Endodermal cell (in vitro differentiated cells): Measurements from ENCODE around the gene SPATA21. TPM values are rescaled to one million over a fixed set of nuclear protein-coding genes. Genes with fewer than 3 reads are reported as not detected.

ENCODE experiments used
- DNase-seq: peaks from one replicate; pipeline ENCODE4 v3.0.0-alpha.2; 2017
- H3K27ac ChIP-seq: 2 replicates; pipeline ENCODE4 v1.5.1; 2013; ENCODE audit warnings: mild to moderate bottlenecking, low read depth, low read length, moderate library complexity
- H3K27me3 ChIP-seq: 2 replicates; pipeline ENCODE4 v1.6.1; 2013; ENCODE audit warnings: mild to moderate bottlenecking, low read length, moderate library complexity; ENCODE audit not compliant: insufficient read depth, control insufficient read depth, poor library complexity, severe bottlenecking
- H3K36me3 ChIP-seq: 2 replicates; pipeline ENCODE4 v1.7.0; 2013; ENCODE audit warnings: mild to moderate bottlenecking, low read length, moderate library complexity; ENCODE audit not compliant: control insufficient read depth, insufficient read depth
- H3K4me1 ChIP-seq: one replicate; pipeline ENCODE4 v1.7.0; 2013; ENCODE audit warnings: low read length; ENCODE audit not compliant: control insufficient read depth, insufficient read depth
- H3K4me3 ChIP-seq: 2 replicates; pipeline ENCODE4 v1.5.1; 2013; ENCODE audit warnings: mild to moderate bottlenecking, low read length, moderate library complexity
- H3K9ac ChIP-seq: 2 replicates; pipeline ENCODE4 v1.6.1; 2013; ENCODE audit warnings: mild to moderate bottlenecking, low read length, moderate library complexity; ENCODE audit not compliant: poor library complexity, severe bottlenecking; ENCODE audit errors: extremely low read depth
- H3K9me3 ChIP-seq: 2 replicates; pipeline ENCODE4 v1.6.1; 2013; ENCODE audit warnings: mild to moderate bottlenecking, low read length, moderate library complexity; ENCODE audit not compliant: control insufficient read depth
- H3K27ac Mint-ChIP-seq: 2 replicates; pipeline ENCODE4 v1.8.0; 2020; ENCODE audit warnings: mixed read lengths
- H3K27me3 Mint-ChIP-seq: 2 replicates; pipeline ENCODE4 v1.8.0; 2021; ENCODE audit warnings: mild to moderate bottlenecking, mixed read lengths; ENCODE audit not compliant: insufficient read depth
- H3K36me3 Mint-ChIP-seq: 2 replicates; pipeline ENCODE4 v1.8.0; 2020; ENCODE audit warnings: low read depth, mixed read lengths
- H3K4me1 Mint-ChIP-seq: 2 replicates; pipeline ENCODE4 v1.8.0; 2020; ENCODE audit warnings: mixed read lengths
- H3K4me3 Mint-ChIP-seq: 2 replicates; pipeline ENCODE4 v1.8.0; 2020; ENCODE audit warnings: mild to moderate bottlenecking, moderate library complexity, mixed read lengths
- H3K9me3 Mint-ChIP-seq: 2 replicates; pipeline ENCODE4 v1.8.0; 2020; ENCODE audit warnings: mild to moderate bottlenecking, mixed read lengths
- CTCF ChIP-seq: fragments of 200-600 bp; sonication (generic); conservative IDR thresholded peaks from 2 replicates; pipeline ENCODE4 v1.5.0; 2021; ENCODE audit warnings: antibody characterized with exemption, mild to moderate bottlenecking
- WGBS, 2 experiments: methylation state at CpG; one replicate each; pipeline versions ENCODE4 v1.1.5 to v1.1.7; 2013; ENCODE audit warnings: missing lambda C conversion rate in 2 of 2, mixed read lengths in 1 of 2; ENCODE audit not compliant: insufficient coverage in 1 of 2, insufficient read length in 1 of 2; 5-methylcytosine and 5-hydroxymethylcytosine counted together
- total RNA-seq, 2 donors: library from RNA; stranded (reverse); fragmentation: NEBNext Ultra II Directional in 1 of 2; extraction: Animal tissue kit (Norgen Biotek cat#: 25700) in 1 of 2; gene quantifications; 2 replicates in 1 of 2; 3 replicates in 1 of 2; pipeline ENCODE4 v1.2.1, GENCODE V29; 2021

SPATA21 gene
- total RNA-seq, 2 donors from 2014 or later, result not detected

- H3K4me1 ChIP-seq, result no peaks in the 10 kb centered on the region
- H3K27me3 ChIP-seq, result no peaks in the 10 kb centered on the region
- 93 to 100% methylated on average over 1 to 2 of the region's 2 CpGs for WGBS, 2 experiments
- H3K27ac ChIP-seq, result no peak overlapping the region
- H3K4me3 Mint-ChIP-seq, result no peak overlapping the region
- H3K9me3 ChIP-seq, result no peaks in the 10 kb centered on the region
- no peaks in the 10 kb centered on the region for H3K27me3 Mint-ChIP-seq
- H3K4me1 Mint-ChIP-seq, result peaks cover 10% of the 10 kb centered on the region
- H3K9me3 Mint-ChIP-seq, result no peaks in the 10 kb centered on the region
- H3K27ac Mint-ChIP-seq, result no peak overlapping the region
- H3K36me3 ChIP-seq, result no peaks in the 10 kb centered on the region
- H3K4me3 ChIP-seq, result no peak overlapping the region
- H3K9ac ChIP-seq, result no peak overlapping the region
- TF ChIP-seq CTCF, result no peak
- no peaks in the 10 kb centered on the region for H3K36me3 Mint-ChIP-seq
- no peak for DNase-seq
Observed at GRCh38 chr1:16354619-16355018, 82.6 kb downstream of the SPATA21 start.

GRCh38 chr1:16352842-16353535 lies 84.2 kb downstream of the SPATA21 start:
- peak overlapping the region; percentile 96 for H3K4me3 Mint-ChIP-seq
- Histone ChIP-seq H3K9ac (peak overlapping the region; percentile 62), H3K27ac (peak overlapping the region; percentile 88), H3K36me3 (no peaks in the 10 kb centered on the region), H3K27me3 (no peaks in the 10 kb centered on the region), H3K4me3 (peak overlapping the region; percentile 93), H3K4me1 (no peaks in the 10 kb centered on the region), H3K9me3 (no peaks in the 10 kb centered on the region)
- no peaks in the 10 kb centered on the region for H3K36me3 Mint-ChIP-seq
- H3K9me3 Mint-ChIP-seq, result no peaks in the 10 kb centered on the region
- TF ChIP-seq CTCF, result no peak
- WGBS, 2 experiments, result 63 to 69% methylated on average over 8 to 11 of the region's 11 CpGs
- no peak for DNase-seq
- H3K27ac Mint-ChIP-seq, result peak overlapping the region; percentile 97
- peaks cover 10% of the 10 kb centered on the region for H3K4me1 Mint-ChIP-seq
- H3K27me3 Mint-ChIP-seq, result no peaks in the 10 kb centered on the region

- H3K4me3 Mint-ChIP-seq, result peak within 1 kb of the TSS; percentile 96
- H3K4me1 Mint-ChIP-seq, result peaks cover 10% of the 10 kb centered on the region
- 1 to 6% methylated on average over 18 to 81 of the region's 81 CpGs for WGBS, 2 experiments
Observed at GRCh38 chr1:16351994-16352841, 85.0 kb downstream of the SPATA21 start, which contains the start of gene FBXO42. FBXO42 (minus strand) TSS chr1:16352480; CDS start chr1:16315418, 37,062 bp downstream.

More at GRCh38 chr1:16351994-16352841, 85.0 kb downstream of the SPATA21 start, which contains the start of gene FBXO42:
- Histone ChIP-seq H3K36me3 (no peaks in the 10 kb centered on the region), H3K27ac (peak within 1 kb of the TSS; percentile 88), H3K27me3 (no peaks in the 10 kb centered on the region), H3K4me3 (peak within 1 kb of the TSS; percentile 93), H3K9me3 (no peaks in the 10 kb centered on the region), H3K4me1 (no peaks in the 10 kb centered on the region), H3K9ac (peak within 1 kb of the TSS; percentile 62)
- H3K27me3 Mint-ChIP-seq, result no peaks in the 10 kb centered on the region
- TF ChIP-seq CTCF, result peak; percentile 67
- H3K9me3 Mint-ChIP-seq, result no peaks in the 10 kb centered on the region
- DNase-seq, result peak; percentile 98
- H3K27ac Mint-ChIP-seq, result peak within 1 kb of the TSS; percentile 97
- H3K36me3 Mint-ChIP-seq, result no peaks in the 10 kb centered on the region
